Fibroblast of lung (primary cell): ENCODE results near the gene LIMA1.

Source experiments
- CTCF ChIP-seq, 2 donors: IDR thresholded peaks in 1 of 2; conservative IDR thresholded peaks in 1 of 2; 1 replicate in 1 of 2; 2 replicates in 1 of 2; pipeline ENCODE4 v1.5.1; 2011 to 2012; ENCODE audit warnings: low read length in 2 of 2, control low read depth in 1 of 2, inconsistent platforms in 1 of 2, low read depth in 1 of 2, mild to moderate bottlenecking in 1 of 2
- EZH2 ChIP-seq: IDR thresholded peaks from 2 replicates; pipeline ENCODE4 v1.5.1; 2012; ENCODE audit warnings: low read length, control low read depth, mild to moderate bottlenecking; ENCODE audit errors: missing control alignments

- no peak for TF ChIP-seq CTCF (conservative IDR thresholded peaks at IDR 0.05 in 1 of 2, IDR thresholded peaks at IDR 0.05 in 1 of 2; ENCODE audit: low read depth in 1 of 2, low read length in 2 of 2)
- no peak for TF ChIP-seq EZH2
Observed at GRCh38 chr12:50221228-50222008, 61.9 kb downstream of the LIMA1 start.
